Measurements from ENCODE around the gene ATP8B1.

The ATP8B1 gene

GRCh38 chr18:57839942-57840381, 36.8 kb upstream of the ATP8B1 start:
- no peak for TF ChIP-seq CREB5 (CRISPR knock-in tag; IDR thresholded peaks at IDR 0.05; ENCODE audit: low read depth)
- no peak for TF ChIP-seq PATZ1 (CRISPR knock-in tag; IDR thresholded peaks at IDR 0.05; ENCODE audit: borderline replicate concordance)
- no peak for TF ChIP-seq RARB (CRISPR knock-in tag; IDR thresholded peaks at IDR 0.05)
- TF ChIP-seq TSHZ2 (CRISPR knock-in tag; IDR thresholded peaks at IDR 0.05), result no peak
- no peak for TF ChIP-seq ZNF565 (CRISPR knock-in tag; conservative IDR thresholded peaks at IDR 0.05; ENCODE audit: low read depth)
- TF ChIP-seq OSR1 (CRISPR knock-in tag; IDR thresholded peaks at IDR 0.05), result no peak
- no peak for TF ChIP-seq ZC3H10 (CRISPR knock-in tag; IDR thresholded peaks at IDR 0.05)
- TF ChIP-seq TOX (CRISPR knock-in tag; IDR thresholded peaks at IDR 0.05; ENCODE audit: borderline replicate concordance), result no peak
- no peak for TF ChIP-seq PPARA (CRISPR knock-in tag; IDR thresholded peaks at IDR 0.05; ENCODE audit: borderline replicate concordance)
- ATAC-seq, result peak; percentile 83

GRCh38 chr18:57837917-57838548, 34.9 kb upstream of the ATP8B1 start:
- TF ChIP-seq CSDC2 (CRISPR knock-in tag; IDR thresholded peaks at IDR 0.05), result no peak
- TF ChIP-seq PPARA (CRISPR knock-in tag; IDR thresholded peaks at IDR 0.05; ENCODE audit: borderline replicate concordance), result no peak
- TF ChIP-seq RARB (CRISPR knock-in tag; IDR thresholded peaks at IDR 0.05), result no peak
- no peak for TF ChIP-seq TCF4 (CRISPR knock-in tag; IDR thresholded peaks at IDR 0.05; ENCODE audit: borderline replicate concordance)
- TF ChIP-seq TSHZ2 (CRISPR knock-in tag; IDR thresholded peaks at IDR 0.05), result no peak
- no peak for TF ChIP-seq ZC3H10 (CRISPR knock-in tag; IDR thresholded peaks at IDR 0.05)
- ATAC-seq, result no peak

GRCh38 chr18:57836557-57836956, 33.4 kb upstream of the ATP8B1 start:
- TF ChIP-seq SNAI2 (CRISPR knock-in tag; IDR thresholded peaks at IDR 0.05) (no peak), ARNTL (CRISPR knock-in tag; IDR thresholded peaks at IDR 0.05; ENCODE audit: borderline replicate concordance, low read depth) (no peak), CSDC2 (CRISPR knock-in tag; IDR thresholded peaks at IDR 0.05) (no peak), PATZ1 (CRISPR knock-in tag; IDR thresholded peaks at IDR 0.05; ENCODE audit: borderline replicate concordance) (no peak), ZNF8 (CRISPR knock-in tag; IDR thresholded peaks at IDR 0.05) (no peak), ZFP30 (CRISPR knock-in tag; IDR thresholded peaks at IDR 0.05) (no peak), TSHZ2 (CRISPR knock-in tag; IDR thresholded peaks at IDR 0.05) (no peak), OSR1 (CRISPR knock-in tag; IDR thresholded peaks at IDR 0.05) (no peak), ZC3H10 (CRISPR knock-in tag; IDR thresholded peaks at IDR 0.05) (no peak), ZNF70 (CRISPR knock-in tag; IDR thresholded peaks at IDR 0.05) (no peak), TOX (CRISPR knock-in tag; IDR thresholded peaks at IDR 0.05; ENCODE audit: borderline replicate concordance) (no peak), ISL1 (CRISPR knock-in tag; IDR thresholded peaks at IDR 0.05) (no peak), TCF4 (CRISPR knock-in tag; IDR thresholded peaks at IDR 0.05; ENCODE audit: borderline replicate concordance) (no peak), ESRRG (CRISPR knock-in tag; IDR thresholded peaks at IDR 0.05) (no peak), PPARA (CRISPR knock-in tag; IDR thresholded peaks at IDR 0.05; ENCODE audit: borderline replicate concordance) (no peak), CSRNP3 (CRISPR knock-in tag; IDR thresholded peaks at IDR 0.05) (no peak)
- ATAC-seq, result no peak

Measured in SK-N-SH treated with all-trans-retinoic acid at 6 μM for 48 hours (cell line).